ENCODE measurements around the gene SEL1L2.

Gene SEL1L2

DNA sequence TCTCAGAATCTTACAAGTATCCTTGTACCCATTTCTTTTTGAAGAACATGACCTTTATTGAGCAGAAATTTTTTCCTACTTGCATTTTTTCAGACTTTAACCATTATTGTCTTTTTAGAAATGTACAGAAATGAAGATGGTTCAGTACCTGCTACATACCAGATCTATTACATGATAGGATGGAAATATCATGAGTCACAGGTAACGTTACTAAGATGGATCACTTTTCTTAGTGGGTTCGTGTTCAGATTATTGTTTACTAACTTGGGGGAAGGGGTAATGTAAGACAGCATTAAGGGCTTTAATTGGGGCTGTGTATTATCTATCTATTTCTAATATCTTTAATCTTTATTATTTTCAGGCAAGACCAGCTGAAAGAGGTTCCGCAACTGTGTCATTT, 173.7 kb downstream of the SEL1L2 start:
- no peak overlapping the region for H3K4me3 ChIP-seq (ENCODE audit: low read length)
- no peaks in the 10 kb centered on the region for H3K27me3 ChIP-seq (replicated peaks; ENCODE audit: control insufficient read depth, insufficient read depth, low read length)
- no peak for DNase-seq (ENCODE audit: low read depth)
- peaks cover 4% of the 10 kb centered on the region for H3K9me3 ChIP-seq (ENCODE audit: control insufficient read depth, low read length)
- H3K9ac ChIP-seq (ENCODE audit: low read length), result no peak overlapping the region
- H3K36me3 ChIP-seq (ENCODE audit: control insufficient read depth, insufficient read depth, low read length, severe bottlenecking), result peaks cover 62% of the 10 kb centered on the region
- peaks cover 22% of the 10 kb centered on the region for H3K4me1 ChIP-seq (ENCODE audit: control insufficient read depth, insufficient read depth, low read length)

- no peaks in the 10 kb centered on the region for H3K27me3 ChIP-seq (replicated peaks; ENCODE audit: control insufficient read depth, insufficient read depth, low read length)
- peaks cover 83% of the 10 kb centered on the region for H3K36me3 ChIP-seq (ENCODE audit: control insufficient read depth, insufficient read depth, low read length, severe bottlenecking)
Observed at GRCh38 chr20:13814672-13815071, 175.7 kb downstream of the SEL1L2 start.

GRCh38 chr20:13813910-13814309, 176.5 kb downstream of the SEL1L2 start:
- Histone ChIP-seq H3K27me3 (replicated peaks; ENCODE audit: control insufficient read depth, insufficient read depth, low read length) (no peaks in the 10 kb centered on the region), H3K4me1 (ENCODE audit: control insufficient read depth, insufficient read depth, low read length) (peaks cover 21% of the 10 kb centered on the region), H3K9ac (ENCODE audit: low read length) (no peak overlapping the region), H3K4me3 (ENCODE audit: low read length) (no peak overlapping the region), H3K36me3 (ENCODE audit: control insufficient read depth, insufficient read depth, low read length, severe bottlenecking) (peaks cover 90% of the 10 kb centered on the region), H3K9me3 (ENCODE audit: control insufficient read depth, low read length) (no peaks in the 10 kb centered on the region)
- peak; percentile 33 for DNase-seq (ENCODE audit: low read depth)

More at GRCh38 chr20:13814672-13815071, 175.7 kb downstream of the SEL1L2 start:
- Histone ChIP-seq H3K9ac (ENCODE audit: low read length) (no peak overlapping the region), H3K4me1 (ENCODE audit: control insufficient read depth, insufficient read depth, low read length) (peaks cover 21% of the 10 kb centered on the region), H3K4me3 (ENCODE audit: low read length) (no peak overlapping the region), H3K9me3 (ENCODE audit: control insufficient read depth, low read length) (no peaks in the 10 kb centered on the region)
- no peak for DNase-seq (ENCODE audit: low read depth)

DNA sequence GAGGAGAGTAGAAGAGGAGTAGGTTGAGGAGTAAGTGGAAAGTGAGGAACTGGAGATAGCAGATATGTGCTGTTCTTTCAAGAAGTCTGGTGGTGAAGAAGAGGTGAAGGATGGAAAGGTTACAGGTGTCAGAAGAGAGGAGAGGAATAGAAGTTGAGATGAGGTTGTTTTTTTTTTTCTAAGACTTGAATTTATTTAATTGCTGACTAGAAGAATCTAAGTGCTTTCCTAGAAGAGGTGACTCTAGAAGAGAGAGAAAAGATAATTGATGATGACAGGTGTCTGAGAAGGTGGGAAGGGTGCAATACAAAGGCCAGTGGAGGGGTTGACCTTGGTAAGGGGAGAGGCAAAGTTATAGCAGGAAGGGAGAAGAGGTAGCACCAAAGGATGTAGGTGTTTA, 180.0 kb downstream of the SEL1L2 start:
- Histone ChIP-seq H3K4me1 (ENCODE audit: control insufficient read depth, insufficient read depth, low read length) (peaks cover 17% of the 10 kb centered on the region), H3K9ac (ENCODE audit: low read length) (no peak overlapping the region), H3K9me3 (ENCODE audit: control insufficient read depth, low read length) (no peaks in the 10 kb centered on the region), H3K36me3 (ENCODE audit: control insufficient read depth, insufficient read depth, low read length, severe bottlenecking) (peaks cover 86% of the 10 kb centered on the region), H3K27me3 (replicated peaks; ENCODE audit: control insufficient read depth, insufficient read depth, low read length) (no peaks in the 10 kb centered on the region), H3K4me3 (ENCODE audit: low read length) (no peak overlapping the region)
- no peak for DNase-seq (ENCODE audit: low read depth)

DNA sequence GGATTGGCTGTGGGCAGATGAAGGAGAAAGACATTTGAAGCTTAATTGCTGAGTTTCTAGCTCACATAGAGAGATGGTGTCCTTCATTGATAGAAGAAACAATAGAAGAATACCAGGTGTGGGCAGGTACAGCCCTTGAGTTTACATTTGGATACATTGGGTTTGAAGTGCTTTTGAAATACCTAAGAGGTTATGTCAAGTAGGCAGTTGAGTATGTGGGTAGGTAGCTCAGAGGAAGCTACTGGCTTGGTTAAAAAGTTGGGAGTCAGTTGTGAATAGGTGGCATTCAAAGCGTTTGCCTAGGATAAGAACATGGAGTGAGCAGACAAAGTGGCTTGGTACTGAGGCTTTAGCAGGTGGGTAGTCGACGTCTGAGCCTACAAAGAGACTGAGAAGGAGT, 180.6 kb downstream of the SEL1L2 start:
- peaks cover 17% of the 10 kb centered on the region for H3K4me1 ChIP-seq (ENCODE audit: control insufficient read depth, insufficient read depth, low read length)
- no peak overlapping the region for H3K4me3 ChIP-seq (ENCODE audit: low read length)
- no peaks in the 10 kb centered on the region for H3K9me3 ChIP-seq (ENCODE audit: control insufficient read depth, low read length)
- peaks cover 86% of the 10 kb centered on the region for H3K36me3 ChIP-seq (ENCODE audit: control insufficient read depth, insufficient read depth, low read length, severe bottlenecking)
- no peak overlapping the region for H3K9ac ChIP-seq (ENCODE audit: low read length)
- H3K27me3 ChIP-seq (replicated peaks; ENCODE audit: control insufficient read depth, insufficient read depth, low read length), result no peaks in the 10 kb centered on the region
- DNase-seq (ENCODE audit: low read depth), result no peak

DNA sequence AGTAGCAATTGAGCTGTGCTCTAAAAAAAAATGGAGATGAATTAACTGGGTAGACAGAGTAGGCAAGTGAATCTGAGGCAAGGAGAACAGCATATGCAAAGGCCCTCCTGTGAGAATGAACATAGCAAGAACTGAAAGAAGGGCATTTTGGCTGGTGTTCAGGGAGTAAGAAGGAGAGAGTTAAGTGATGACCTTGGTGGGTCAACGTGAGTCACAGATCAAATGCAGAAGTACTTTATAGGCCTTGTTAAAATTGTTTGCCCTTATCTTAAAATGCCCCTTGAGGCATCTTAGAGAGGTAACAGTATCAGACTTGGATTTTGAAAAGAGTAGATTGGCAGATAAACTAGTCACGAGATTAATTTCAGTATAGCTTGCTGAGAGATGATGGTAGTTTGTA, 181.0 kb downstream of the SEL1L2 start:
- Histone ChIP-seq H3K9me3 (ENCODE audit: control insufficient read depth, low read length) (no peaks in the 10 kb centered on the region), H3K36me3 (ENCODE audit: control insufficient read depth, insufficient read depth, low read length, severe bottlenecking) (peaks cover 86% of the 10 kb centered on the region), H3K9ac (ENCODE audit: low read length) (no peak overlapping the region), H3K27me3 (replicated peaks; ENCODE audit: control insufficient read depth, insufficient read depth, low read length) (no peaks in the 10 kb centered on the region), H3K4me3 (ENCODE audit: low read length) (no peak overlapping the region), H3K4me1 (ENCODE audit: control insufficient read depth, insufficient read depth, low read length) (peaks cover 17% of the 10 kb centered on the region)
- no peak for DNase-seq (ENCODE audit: low read depth)

DNA sequence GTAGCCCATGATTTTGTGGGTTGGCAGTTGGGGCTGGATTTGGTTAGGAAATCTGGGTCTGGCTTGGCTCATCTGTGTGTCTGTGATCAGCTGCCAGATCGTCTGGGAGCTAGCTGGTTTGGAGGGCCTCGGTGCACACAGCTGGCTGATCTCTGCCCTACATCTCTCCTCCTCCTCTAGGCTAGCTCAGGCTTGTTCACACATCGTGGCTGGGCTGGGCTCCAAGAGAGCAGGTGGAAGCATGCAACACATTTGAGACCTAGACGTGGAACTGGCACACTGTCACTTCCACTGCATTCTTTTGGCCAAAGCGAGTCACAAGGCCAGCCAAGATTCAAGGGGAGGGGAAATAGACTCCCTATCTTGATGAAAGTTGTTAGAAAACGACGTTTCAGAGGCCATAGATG, 189.7 kb downstream of the SEL1L2 start:
- Histone ChIP-seq H3K27me3 (replicated peaks; ENCODE audit: control insufficient read depth, insufficient read depth, low read length) (no peaks in the 10 kb centered on the region), H3K4me1 (ENCODE audit: control insufficient read depth, insufficient read depth, low read length) (peaks cover 21% of the 10 kb centered on the region), H3K4me3 (ENCODE audit: low read length) (no peak overlapping the region), H3K36me3 (ENCODE audit: control insufficient read depth, insufficient read depth, low read length, severe bottlenecking) (peaks cover 80% of the 10 kb centered on the region), H3K9me3 (ENCODE audit: control insufficient read depth, low read length) (no peaks in the 10 kb centered on the region), H3K9ac (ENCODE audit: low read length) (no peak overlapping the region)
- peak; percentile 81 for DNase-seq (ENCODE audit: low read depth)

- DNase-seq (ENCODE audit: low read depth), result no peak
- Histone ChIP-seq H3K4me1 (ENCODE audit: control insufficient read depth, insufficient read depth, low read length) (peaks cover 21% of the 10 kb centered on the region), H3K36me3 (ENCODE audit: control insufficient read depth, insufficient read depth, low read length, severe bottlenecking) (peaks cover 80% of the 10 kb centered on the region), H3K27me3 (replicated peaks; ENCODE audit: control insufficient read depth, insufficient read depth, low read length) (no peaks in the 10 kb centered on the region), H3K9ac (ENCODE audit: low read length) (no peak overlapping the region), H3K4me3 (ENCODE audit: low read length) (no peak overlapping the region), H3K9me3 (ENCODE audit: control insufficient read depth, low read length) (no peaks in the 10 kb centered on the region)
Observed at GRCh38 chr20:13799974-13800373, 190.4 kb downstream of the SEL1L2 start.

All from adipocyte (in vitro differentiated cells).